ENCODE data around the gene CIDEB.

Gene CIDEB

DNA sequence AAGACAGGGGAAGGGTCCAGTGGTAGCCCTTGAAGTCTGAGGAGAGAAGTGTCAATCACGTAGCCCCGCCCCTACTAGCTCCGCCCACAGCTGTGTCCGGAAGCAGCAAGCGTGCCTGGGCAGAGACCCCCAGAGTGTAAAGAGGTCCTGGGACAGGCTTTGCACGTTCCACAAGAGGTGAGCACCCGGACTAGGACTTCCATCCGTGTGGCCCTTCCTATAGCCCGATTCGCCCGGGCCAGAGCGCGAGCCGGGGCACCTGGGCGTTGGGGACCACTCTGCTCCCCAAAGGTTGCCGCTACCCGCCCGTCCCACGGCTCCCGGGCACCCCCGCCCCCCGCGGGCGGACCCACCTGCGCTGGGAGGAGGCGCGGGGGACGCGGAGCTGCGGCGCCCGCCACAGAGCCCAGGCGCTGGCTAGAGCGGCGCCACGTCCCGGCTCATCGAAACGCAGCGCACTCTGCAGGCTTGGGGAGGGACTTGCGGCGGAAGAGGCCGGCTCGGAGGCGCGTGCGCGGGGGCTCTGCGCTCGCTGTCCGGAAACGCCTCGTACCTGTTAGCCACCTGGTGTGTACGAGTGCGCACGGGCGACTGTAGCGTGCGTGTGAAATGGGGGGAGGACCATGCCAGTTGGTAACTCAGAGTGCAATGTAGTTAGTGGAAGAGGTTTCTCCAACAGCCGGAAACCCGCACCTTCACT is 36.5 kb downstream of the CIDEB start, which contains the start of gene RABGGTA:
RABGGTA (minus strand) TSS at position 464 of the 700 bp plus-strand sequence. CDS start 482 bp downstream, outside the sequence.
- TF ChIP-seq ESRRG (CRISPR knock-in tag; IDR thresholded peaks at IDR 0.05) (no peak), BACH2 (CRISPR knock-in tag; IDR thresholded peaks at IDR 0.05; ENCODE audit: borderline replicate concordance) (no peak), GLIS3 (CRISPR knock-in tag; IDR thresholded peaks at IDR 0.05) (no peak), RARB (CRISPR knock-in tag; IDR thresholded peaks at IDR 0.05) (no peak), ZFP30 (CRISPR knock-in tag; IDR thresholded peaks at IDR 0.05) (no peak), SNAI2 (CRISPR knock-in tag; IDR thresholded peaks at IDR 0.05) (no peak), TCF4 (CRISPR knock-in tag; IDR thresholded peaks at IDR 0.05; ENCODE audit: borderline replicate concordance) (no peak), ZNF70 (CRISPR knock-in tag; IDR thresholded peaks at IDR 0.05) (no peak), ZFP3 (CRISPR knock-in tag; IDR thresholded peaks at IDR 0.05) (0 out of 2 replicates have a peak, but pooled peaks have one; percentile 34), CSDC2 (CRISPR knock-in tag; IDR thresholded peaks at IDR 0.05) (no peak)
- TF ChIP-seq, protein P1, sequence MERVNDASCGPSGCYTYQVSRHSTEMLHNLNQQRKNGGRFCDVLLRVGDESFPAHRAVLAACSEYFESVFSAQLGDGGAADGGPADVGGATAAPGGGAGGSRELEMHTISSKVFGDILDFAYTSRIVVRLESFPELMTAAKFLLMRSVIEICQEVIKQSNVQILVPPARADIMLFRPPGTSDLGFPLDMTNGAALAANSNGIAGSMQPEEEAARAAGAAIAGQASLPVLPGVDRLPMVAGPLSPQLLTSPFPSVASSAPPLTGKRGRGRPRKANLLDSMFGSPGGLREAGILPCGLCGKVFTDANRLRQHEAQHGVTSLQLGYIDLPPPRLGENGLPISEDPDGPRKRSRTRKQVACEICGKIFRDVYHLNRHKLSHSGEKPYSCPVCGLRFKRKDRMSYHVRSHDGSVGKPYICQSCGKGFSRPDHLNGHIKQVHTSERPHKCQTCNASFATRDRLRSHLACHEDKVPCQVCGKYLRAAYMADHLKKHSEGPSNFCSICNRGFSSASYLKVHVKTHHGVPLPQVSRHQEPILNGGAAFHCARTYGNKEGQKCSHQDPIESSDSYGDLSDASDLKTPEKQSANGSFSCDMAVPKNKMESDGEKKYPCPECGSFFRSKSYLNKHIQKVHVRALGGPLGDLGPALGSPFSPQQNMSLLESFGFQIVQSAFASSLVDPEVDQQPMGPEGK (CRISPR knock-in tag; IDR thresholded peaks at IDR 0.05; ENCODE audit: borderline replicate concordance): no peak
- TF ChIP-seq, protein P2, sequence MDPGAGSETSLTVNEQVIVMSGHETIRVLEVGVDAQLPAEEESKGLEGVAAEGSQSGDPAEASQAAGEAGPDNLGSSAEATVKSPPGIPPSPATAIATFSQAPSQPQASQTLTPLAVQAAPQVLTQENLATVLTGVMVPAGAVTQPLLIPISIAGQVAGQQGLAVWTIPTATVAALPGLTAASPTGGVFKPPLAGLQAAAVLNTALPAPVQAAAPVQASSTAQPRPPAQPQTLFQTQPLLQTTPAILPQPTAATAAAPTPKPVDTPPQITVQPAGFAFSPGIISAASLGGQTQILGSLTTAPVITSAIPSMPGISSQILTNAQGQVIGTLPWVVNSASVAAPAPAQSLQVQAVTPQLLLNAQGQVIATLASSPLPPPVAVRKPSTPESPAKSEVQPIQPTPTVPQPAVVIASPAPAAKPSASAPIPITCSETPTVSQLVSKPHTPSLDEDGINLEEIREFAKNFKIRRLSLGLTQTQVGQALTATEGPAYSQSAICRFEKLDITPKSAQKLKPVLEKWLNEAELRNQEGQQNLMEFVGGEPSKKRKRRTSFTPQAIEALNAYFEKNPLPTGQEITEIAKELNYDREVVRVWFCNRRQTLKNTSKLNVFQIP (CRISPR knock-in tag; IDR thresholded peaks at IDR 0.05; ENCODE audit: borderline replicate concordance, low read depth): no peak
- TF ChIP-seq, protein P3, sequence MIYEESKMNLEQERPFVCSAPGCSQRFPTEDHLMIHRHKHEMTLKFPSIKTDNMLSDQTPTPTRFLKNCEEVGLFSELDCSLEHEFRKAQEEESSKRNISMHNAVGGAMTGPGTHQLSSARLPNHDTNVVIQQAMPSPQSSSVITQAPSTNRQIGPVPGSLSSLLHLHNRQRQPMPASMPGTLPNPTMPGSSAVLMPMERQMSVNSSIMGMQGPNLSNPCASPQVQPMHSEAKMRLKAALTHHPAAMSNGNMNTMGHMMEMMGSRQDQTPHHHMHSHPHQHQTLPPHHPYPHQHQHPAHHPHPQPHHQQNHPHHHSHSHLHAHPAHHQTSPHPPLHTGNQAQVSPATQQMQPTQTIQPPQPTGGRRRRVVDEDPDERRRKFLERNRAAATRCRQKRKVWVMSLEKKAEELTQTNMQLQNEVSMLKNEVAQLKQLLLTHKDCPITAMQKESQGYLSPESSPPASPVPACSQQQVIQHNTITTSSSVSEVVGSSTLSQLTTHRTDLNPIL (CRISPR knock-in tag; IDR thresholded peaks at IDR 0.05; ENCODE audit: low read depth): no peak
- TF ChIP-seq, protein P4, sequence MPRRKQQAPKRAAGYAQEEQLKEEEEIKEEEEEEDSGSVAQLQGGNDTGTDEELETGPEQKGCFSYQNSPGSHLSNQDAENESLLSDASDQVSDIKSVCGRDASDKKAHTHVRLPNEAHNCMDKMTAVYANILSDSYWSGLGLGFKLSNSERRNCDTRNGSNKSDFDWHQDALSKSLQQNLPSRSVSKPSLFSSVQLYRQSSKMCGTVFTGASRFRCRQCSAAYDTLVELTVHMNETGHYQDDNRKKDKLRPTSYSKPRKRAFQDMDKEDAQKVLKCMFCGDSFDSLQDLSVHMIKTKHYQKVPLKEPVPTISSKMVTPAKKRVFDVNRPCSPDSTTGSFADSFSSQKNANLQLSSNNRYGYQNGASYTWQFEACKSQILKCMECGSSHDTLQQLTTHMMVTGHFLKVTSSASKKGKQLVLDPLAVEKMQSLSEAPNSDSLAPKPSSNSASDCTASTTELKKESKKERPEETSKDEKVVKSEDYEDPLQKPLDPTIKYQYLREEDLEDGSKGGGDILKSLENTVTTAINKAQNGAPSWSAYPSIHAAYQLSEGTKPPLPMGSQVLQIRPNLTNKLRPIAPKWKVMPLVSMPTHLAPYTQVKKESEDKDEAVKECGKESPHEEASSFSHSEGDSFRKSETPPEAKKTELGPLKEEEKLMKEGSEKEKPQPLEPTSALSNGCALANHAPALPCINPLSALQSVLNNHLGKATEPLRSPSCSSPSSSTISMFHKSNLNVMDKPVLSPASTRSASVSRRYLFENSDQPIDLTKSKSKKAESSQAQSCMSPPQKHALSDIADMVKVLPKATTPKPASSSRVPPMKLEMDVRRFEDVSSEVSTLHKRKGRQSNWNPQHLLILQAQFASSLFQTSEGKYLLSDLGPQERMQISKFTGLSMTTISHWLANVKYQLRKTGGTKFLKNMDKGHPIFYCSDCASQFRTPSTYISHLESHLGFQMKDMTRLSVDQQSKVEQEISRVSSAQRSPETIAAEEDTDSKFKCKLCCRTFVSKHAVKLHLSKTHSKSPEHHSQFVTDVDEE (CRISPR knock-in tag; IDR thresholded peaks at IDR 0.05): 0 out of 2 replicates have a peak, but pooled peaks have one; percentile 3
- TF ChIP-seq, protein P5, sequence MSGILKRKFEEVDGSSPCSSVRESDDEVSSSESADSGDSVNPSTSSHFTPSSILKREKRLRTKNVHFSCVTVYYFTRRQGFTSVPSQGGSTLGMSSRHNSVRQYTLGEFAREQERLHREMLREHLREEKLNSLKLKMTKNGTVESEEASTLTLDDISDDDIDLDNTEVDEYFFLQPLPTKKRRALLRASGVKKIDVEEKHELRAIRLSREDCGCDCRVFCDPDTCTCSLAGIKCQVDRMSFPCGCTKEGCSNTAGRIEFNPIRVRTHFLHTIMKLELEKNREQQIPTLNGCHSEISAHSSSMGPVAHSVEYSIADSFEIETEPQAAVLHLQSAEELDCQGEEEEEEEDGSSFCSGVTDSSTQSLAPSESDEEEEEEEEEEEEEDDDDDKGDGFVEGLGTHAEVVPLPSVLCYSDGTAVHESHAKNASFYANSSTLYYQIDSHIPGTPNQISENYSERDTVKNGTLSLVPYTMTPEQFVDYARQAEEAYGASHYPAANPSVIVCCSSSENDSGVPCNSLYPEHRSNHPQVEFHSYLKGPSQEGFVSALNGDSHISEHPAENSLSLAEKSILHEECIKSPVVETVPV (CRISPR knock-in tag; IDR thresholded peaks at IDR 0.05): no peak
- peak; percentile 99 for ATAC-seq

DNA sequence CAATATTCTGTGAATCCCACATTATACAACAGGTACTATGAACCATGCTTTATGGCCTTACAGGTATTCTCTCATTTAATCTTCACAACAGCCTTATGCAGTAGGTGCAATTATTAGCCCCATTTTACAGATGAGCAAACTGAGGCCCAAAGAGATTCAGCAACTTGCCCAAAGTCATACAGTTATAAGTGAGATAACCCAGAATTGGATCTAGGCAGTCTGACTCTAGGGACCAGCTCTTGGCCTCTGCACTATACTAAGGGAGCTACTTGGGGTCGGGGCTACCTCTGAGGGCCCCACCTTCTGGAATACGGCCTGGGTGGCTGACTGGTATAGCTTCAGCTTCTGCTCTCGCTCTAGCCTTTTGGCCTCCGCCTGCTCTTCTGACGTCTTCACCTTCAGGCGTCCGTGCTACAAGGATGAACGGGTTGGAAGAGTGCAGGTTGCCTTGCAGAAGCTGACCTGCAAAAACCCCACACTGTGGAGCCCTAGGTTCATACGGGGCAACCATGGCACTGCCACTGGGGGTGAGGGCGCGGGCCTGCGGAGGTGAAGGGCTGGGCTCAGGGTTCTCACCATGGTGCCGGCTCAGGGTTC is 37.1 kb downstream of the CIDEB start:
- TF ChIP-seq, protein P4 (CRISPR knock-in tag; IDR thresholded peaks at IDR 0.05): 0 out of 2 replicates have a peak, but pooled peaks have one; percentile 10
- no peak for TF ChIP-seq CSDC2 (CRISPR knock-in tag; IDR thresholded peaks at IDR 0.05)
- TF ChIP-seq ZFP3 (CRISPR knock-in tag; IDR thresholded peaks at IDR 0.05): no peak
- TF ChIP-seq ZNF565 (CRISPR knock-in tag; conservative IDR thresholded peaks at IDR 0.05; ENCODE audit: low read depth): no peak
- ATAC-seq: peak; percentile 54
